Neutrophil (primary cell): Measurements from ENCODE around the gene RBFOX2.

Experiments used
- H3K27ac ChIP-seq: fragments of 200-600 bp; sonication (generic); 2 replicates; pipeline ENCODE4 v1.5.1; 2016; ENCODE audit warnings: mild to moderate bottlenecking, moderate library complexity
- H3K27me3 ChIP-seq: fragments of 200-600 bp; sonication (generic); 2 replicates; pipeline ENCODE4 v1.6.0; 2016; ENCODE audit warnings: mild to moderate bottlenecking
- H3K36me3 ChIP-seq: fragments of 200-600 bp; sonication (generic); 2 replicates; pipeline ENCODE4 v1.5.1; 2017
- H3K4me1 ChIP-seq, 2 experiments: fragments of 200-600 bp in 1 of 2; sonication (generic) in 1 of 2; 1 replicate in 1 of 2; 2 replicates in 1 of 2; pipeline versions ENCODE4 v1.5.1 to v1.6.1; 2013 to 2016; ENCODE audit warnings: low read depth in 1 of 2, low read length in 1 of 2, mild to moderate bottlenecking in 1 of 2, moderate library complexity in 1 of 2; ENCODE audit not compliant: control insufficient read depth in 1 of 2, insufficient read depth in 1 of 2
- H3K4me3 ChIP-seq, 2 experiments: fragments of 200-600 bp in 1 of 2; sonication (generic) in 1 of 2; 1 replicate in 1 of 2; 2 replicates in 1 of 2; pipeline ENCODE4 v1.5.1; 2013 to 2016; ENCODE audit warnings: low read depth in 1 of 2, low read length in 1 of 2, mild to moderate bottlenecking in 1 of 2, moderate library complexity in 1 of 2
- H3K9me3 ChIP-seq: fragments of 200-600 bp; sonication (generic); 2 replicates; pipeline ENCODE4 v1.5.1; 2016
- TF ChIP-seq, protein P1 (sequence below): fragments of 200-600 bp; sonication (generic); IDR thresholded peaks from 2 replicates; pipeline ENCODE4 v1.5.1; 2016; ENCODE audit warnings: antibody characterized with exemption

RBFOX2 gene

DNA sequence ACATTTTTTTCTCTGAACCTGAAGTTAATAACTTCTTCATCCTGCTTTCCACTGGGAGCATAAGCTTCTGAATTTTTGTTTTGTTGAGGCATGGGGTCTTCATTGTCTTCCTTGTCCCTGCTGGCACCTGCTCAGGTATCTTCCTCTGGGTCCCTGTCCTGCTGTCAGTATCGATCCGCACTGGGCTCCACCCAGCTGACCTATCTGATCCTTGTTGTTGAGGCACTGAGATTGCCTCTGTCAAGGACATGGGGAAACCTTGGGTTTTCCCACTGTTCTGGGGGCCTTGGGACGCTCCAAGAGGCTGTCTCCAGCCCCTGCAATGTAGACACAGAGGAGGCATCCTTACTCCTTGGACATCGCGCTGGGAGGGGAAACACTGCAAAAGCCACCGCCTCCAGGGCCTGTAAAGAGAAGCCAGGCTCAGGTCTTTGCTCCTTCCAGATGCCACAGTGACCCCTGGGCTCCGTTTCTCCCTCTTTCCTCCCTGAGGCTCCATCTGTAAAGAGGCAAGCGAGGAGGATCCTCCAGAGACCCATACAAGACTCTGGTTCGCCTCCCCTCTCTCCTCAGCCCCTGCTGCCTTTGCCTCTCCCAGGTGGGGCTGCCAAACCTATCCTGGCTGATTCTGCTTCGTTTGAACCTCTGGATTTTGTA lies 8.6 kb upstream of the RBFOX2 start:
- Histone ChIP-seq H3K27me3 (peaks cover 40% of the 10 kb centered on the region), H3K9me3 (no peaks in the 10 kb centered on the region), H3K36me3 (no peaks in the 10 kb centered on the region), H3K4me3 (no peak overlapping the region), H3K4me1 (no peaks in the 10 kb centered on the region), H3K27ac (no peak overlapping the region)
- TF ChIP-seq, protein P1, sequence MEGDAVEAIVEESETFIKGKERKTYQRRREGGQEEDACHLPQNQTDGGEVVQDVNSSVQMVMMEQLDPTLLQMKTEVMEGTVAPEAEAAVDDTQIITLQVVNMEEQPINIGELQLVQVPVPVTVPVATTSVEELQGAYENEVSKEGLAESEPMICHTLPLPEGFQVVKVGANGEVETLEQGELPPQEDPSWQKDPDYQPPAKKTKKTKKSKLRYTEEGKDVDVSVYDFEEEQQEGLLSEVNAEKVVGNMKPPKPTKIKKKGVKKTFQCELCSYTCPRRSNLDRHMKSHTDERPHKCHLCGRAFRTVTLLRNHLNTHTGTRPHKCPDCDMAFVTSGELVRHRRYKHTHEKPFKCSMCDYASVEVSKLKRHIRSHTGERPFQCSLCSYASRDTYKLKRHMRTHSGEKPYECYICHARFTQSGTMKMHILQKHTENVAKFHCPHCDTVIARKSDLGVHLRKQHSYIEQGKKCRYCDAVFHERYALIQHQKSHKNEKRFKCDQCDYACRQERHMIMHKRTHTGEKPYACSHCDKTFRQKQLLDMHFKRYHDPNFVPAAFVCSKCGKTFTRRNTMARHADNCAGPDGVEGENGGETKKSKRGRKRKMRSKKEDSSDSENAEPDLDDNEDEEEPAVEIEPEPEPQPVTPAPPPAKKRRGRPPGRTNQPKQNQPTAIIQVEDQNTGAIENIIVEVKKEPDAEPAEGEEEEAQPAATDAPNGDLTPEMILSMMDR = no peak

DNA sequence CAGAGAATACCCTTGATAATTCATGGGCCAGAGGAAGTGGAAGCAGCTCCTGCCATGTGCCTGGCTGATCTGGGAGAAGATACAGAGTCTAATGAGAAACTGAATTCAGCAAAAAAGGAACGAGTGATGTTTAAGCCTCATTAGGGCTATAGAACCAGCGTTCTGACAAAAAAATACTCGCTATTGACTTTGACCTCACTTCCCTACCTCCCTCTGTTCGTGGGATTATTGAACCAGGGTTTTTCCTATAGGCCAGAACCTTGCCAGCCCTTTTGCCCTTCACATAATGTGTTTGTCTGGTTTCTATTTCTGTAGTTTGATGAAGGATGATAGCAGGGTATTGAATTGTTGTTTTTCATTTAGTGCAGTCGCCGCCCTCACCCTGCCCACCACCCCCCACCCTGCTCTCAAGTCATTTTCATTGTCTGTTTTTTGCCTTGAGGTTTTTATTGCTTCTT lies 7.6 kb upstream of the RBFOX2 start:
- TF ChIP-seq, protein P1 = no peak
- Histone ChIP-seq H3K36me3 (no peaks in the 10 kb centered on the region), H3K4me1 (no peaks in the 10 kb centered on the region), H3K27ac (no peak overlapping the region), H3K27me3 (peaks cover 50% of the 10 kb centered on the region), H3K9me3 (no peaks in the 10 kb centered on the region), H3K4me3 (no peak overlapping the region)

DNA sequence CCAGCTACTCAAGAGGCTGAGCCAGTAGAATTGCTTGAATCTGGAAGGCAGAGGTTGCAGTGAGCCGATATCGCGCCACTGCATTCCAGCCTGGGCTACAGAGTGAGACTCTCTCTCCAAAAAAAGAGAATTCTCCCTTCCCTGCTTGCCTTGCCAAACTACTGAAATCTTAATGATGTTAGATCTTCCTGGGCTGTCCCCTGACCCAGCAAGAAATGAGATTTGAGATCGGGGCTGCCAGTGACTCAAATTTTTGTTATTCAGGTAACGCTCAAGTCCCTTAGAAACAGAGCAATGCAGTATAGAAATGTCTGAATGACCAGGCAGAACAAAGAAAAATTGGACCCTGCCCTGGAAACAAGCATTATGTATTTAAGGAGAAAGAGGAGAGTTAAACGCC lies 4.0 kb upstream of the RBFOX2 start:
- Histone ChIP-seq H3K9me3 (no peaks in the 10 kb centered on the region), H3K4me3 (no peak overlapping the region), H3K4me1 (peaks cover 5 to 14% of the 10 kb centered on the region in 2 experiments), H3K27ac (no peak overlapping the region), H3K36me3 (no peaks in the 10 kb centered on the region), H3K27me3 (peaks cover 86% of the 10 kb centered on the region)
- TF ChIP-seq, protein P1 = no peak

DNA sequence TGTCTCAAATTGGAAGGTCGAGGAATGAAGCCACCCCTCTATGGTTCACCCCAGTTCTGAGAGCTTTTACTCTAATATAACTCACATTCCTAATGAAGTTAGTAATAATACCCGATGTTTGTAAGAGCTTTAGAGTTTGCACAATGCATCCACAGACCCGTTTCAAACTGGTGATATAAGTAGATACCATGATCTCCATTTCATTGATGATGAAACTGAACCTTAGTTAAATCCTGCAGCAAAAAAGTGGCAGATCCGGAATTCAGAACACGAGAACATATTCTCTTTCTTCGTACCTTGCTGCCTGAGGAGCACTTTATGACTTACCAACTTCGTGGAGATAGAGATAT lies 757 bp upstream of the RBFOX2 start:
- Histone ChIP-seq H3K36me3 (no peaks in the 10 kb centered on the region), H3K27ac (no peak overlapping the region), H3K9me3 (no peaks in the 10 kb centered on the region), H3K4me3 (peak overlapping the region; percentile 20 to 67), H3K27me3 (peaks cover 93% of the 10 kb centered on the region), H3K4me1 (peaks cover 5 to 14% of the 10 kb centered on the region in 2 experiments)
- TF ChIP-seq, protein P1 = no peak

DNA sequence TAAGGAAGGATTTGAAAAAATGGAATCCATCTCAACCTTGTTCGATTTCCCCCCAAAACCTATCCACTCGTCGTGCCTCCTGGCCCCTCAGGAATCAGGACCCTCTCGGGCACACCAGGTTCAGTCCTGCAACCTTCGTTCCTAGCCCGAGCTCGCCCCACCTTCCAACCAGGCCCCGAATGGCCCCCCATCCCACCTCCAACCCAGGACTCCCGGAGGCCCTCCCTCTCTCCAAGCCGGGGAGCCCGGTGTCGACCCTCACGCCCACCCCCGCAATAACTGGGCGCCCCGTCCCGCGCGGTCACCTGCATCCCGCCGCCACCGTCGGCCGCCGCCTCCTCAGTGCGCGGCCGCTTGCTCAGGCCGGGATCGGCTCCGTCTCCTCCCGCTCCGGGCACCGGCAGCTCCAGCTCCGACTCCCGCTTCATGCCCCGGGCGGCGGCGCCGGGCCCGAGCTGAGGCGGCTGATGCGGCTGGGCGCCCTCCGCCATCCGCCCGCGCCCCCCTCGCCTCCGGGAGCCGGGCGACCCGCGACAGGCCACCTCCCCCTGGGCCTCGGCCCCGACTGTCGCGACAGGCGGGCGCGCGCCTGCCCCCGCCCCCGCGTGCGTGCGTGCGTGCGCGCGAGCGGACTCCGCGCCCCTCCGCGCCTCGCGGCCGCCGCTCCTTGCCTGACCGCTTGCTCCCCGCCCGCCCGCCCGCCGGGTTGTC lies 534 bp downstream of the RBFOX2 start:
- H3K4me1 ChIP-seq = peaks cover 5 to 14% of the 10 kb centered on the region in 2 experiments
- H3K27me3 ChIP-seq = peaks cover 90% of the 10 kb centered on the region
- H3K27ac ChIP-seq = no peak overlapping the region

More for the DNA sequence above, 534 bp downstream of the RBFOX2 start:
- no peak overlapping the region for H3K4me3 ChIP-seq
- no peaks in the 10 kb centered on the region for H3K9me3 ChIP-seq
- TF ChIP-seq, protein P1 = no peak
- no peaks in the 10 kb centered on the region for H3K36me3 ChIP-seq
